Nucleus accumbens (tissue), 56 donors: Measurements from ENCODE around the gene ISM1.
A peak's percentile ranks its signal among the peaks of the same experiment; 100 is the strongest.
"Not testable (repeated sequence)": the region's sequence is repeated elsewhere in the genome, so short reads cannot be mapped to it uniquely, and the experiment has no call there.

ENCODE experiments used
- DNase-seq, 56 donors: peaks; one replicate each; lab custom pipeline; 2025; lab: John Stamatoyannopoulos, UW

The ISM1 gene

DNA sequence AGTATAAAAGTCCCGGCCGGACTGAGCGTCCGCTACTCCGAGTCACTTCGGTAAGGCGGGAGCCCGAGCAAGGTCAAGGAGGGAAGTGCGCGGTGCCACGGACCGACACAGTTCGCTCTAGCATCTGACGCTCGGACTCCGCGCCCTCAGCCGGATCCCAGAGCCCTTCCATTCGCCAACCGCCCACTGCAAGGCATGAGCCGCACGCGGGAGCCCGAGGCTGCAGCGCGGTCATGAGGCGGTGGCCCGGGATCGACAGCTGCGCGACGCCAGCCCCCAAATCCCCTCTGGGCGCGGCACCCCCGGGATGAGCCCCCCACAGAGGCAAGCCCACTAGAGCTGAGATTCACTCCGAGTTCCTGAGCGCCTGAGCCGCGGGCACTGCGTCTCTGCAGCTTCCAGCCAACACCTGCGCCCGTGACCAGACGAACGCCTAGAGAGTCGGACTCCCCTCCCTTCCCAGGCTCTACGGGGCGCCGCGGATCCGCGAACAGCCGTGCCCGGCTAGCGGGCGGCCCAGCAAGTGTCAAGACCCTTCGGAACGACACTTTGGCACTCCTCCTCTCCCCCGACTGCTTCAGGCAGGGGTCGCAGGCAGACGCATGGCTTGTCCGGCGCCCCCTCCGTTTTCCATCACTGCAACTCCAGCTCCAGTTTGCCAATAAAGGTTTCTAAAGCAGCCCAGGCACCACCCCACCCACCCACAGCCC, 725 bp upstream of the ISM1 start:
- peak in 2 of 56 donors; percentile 2 to 5 for DNase-seq

GRCh38 chr20:13221313-13221672, 219 bp downstream of the ISM1 start:
- no peak for DNase-seq

GRCh38 chr20:13221673-13222318, 722 bp downstream of the ISM1 start:
- DNase-seq: peak in 14 of 56 donors; percentile 3 to 37 (median 13)

GRCh38 chr20:13222319-13222716, 1.2 kb downstream of the ISM1 start:
- DNase-seq: no peak

- DNase-seq: no peak
These were observed 2.9 kb downstream of the ISM1 start for GRCh38 chr20:13223736-13224520.

- DNase-seq: no peak
These were observed 5.3 kb downstream of the ISM1 start for GRCh38 chr20:13226367-13226766.

DNA sequence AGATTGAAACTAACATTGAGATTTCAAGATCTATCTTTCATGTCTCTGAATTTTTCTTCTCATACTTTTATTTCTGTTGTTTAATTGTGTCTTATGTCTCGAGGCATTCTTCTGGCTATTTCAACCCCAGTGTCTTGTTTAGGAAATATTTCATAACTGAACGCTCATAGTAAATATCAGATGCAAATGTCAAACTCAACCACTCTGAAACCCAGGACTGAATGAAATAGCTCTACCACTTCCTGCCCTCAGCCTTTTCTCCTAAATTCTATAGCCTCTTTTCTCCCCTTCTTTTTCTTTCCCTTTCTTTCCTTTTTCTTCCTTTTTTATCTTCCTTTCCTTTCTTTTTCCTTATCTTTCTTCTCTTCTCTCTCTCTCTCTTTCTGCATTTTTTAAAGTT, 7.7 kb downstream of the ISM1 start:
- no peak for DNase-seq

GRCh38 chr20:13229538-13229937, 8.5 kb downstream of the ISM1 start:
- no peak for DNase-seq

- no peak for DNase-seq
These were observed 10.1 kb downstream of the ISM1 start for GRCh38 chr20:13231031-13231752.

- no peak for DNase-seq
These were observed 11.9 kb downstream of the ISM1 start for GRCh38 chr20:13232999-13233398.

- DNase-seq: no peak
These were observed 13.9 kb downstream of the ISM1 start for GRCh38 chr20:13234961-13235360.

GRCh38 chr20:13236360-13236759, 15.3 kb downstream of the ISM1 start:
- not testable (repeated sequence) for DNase-seq

DNA sequence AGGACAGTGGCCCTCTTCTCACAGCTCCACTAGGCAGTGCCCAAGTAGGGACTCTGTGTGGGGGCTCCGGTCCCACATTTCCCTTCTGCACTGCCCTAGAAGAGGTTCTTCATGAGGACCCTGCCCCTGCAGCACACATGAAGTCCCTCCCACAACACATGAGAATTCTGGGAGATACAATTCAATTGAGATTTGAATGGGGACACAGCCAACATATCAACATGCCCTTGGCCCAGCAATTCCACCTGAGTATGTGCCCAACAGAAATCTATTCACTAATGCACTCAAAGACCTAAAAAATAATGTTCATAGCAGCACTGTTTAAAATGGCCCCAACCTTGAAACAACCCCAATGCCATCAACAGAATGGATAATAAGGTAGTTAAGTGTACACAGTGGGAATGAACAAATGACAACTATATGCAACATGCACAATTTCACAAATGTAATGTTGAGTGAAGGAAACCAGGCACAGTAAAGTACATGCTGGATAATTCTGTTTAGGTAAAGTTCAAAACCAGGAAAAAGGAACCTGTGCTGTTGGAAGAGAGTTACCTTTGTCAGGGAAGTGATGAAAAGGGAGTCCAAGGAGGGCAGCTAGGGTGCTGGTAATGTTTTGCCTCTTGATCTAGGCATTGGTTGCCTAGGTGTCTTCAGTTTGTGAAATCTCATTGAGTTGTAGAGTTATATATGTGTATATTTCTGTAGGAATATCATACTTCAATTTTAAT, 16.1 kb downstream of the ISM1 start:
- no peak for DNase-seq

DNA sequence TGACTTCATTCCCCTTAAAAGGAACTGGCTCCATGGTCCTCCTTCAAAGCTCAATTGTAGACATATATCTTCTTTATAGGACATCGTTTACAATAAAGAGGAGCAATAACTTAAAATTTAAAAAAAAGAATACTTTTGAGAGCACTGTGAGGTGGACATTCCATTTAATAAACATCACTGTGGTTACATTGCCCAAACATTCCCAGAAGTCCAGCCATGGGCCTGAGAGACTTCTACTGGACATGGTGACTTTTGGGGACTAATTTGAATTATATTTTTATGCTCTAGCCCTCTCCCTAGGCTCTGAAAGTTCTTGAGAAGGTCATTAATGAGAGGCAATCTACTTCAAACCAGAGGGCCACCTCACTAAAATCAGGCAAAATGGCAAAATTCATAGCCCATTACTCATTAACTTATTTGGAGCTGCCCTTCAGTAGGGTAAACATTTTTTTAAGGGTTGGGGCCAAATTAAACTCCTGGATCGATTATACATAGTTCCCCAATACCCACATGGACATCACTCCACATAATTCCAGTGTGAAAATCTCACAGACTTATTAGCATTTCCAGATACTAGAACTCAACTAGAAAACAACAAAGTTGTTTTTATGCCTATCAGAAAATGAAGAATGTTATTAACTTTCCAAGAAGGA, 17.1 kb downstream of the ISM1 start:
- no peak for DNase-seq

- no peak for DNase-seq
These were observed 22.8 kb downstream of the ISM1 start for GRCh38 chr20:13243826-13244376.

- no peak for DNase-seq
These were observed 24.2 kb downstream of the ISM1 start for GRCh38 chr20:13245250-13245723.

GRCh38 chr20:13249118-13249797, 28.2 kb downstream of the ISM1 start:
- no peak for DNase-seq

DNA sequence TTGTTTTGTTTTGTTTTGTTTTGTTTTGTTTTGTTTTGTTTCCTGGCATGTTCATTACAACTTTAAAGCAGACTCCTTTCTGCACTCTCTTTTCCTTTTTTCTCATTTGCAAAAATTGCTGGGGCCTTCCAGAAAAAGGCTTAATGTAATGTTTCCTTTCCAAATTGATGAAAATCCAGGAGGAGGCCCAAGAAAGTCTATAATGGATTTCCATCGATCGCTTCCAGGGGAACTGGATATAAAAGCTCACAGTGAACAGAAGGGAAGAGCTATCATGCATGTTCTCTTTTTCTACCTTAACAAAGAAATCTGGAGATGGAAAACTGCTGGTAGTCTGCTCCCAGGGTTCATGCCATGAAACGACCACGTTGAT, 28.7 kb downstream of the ISM1 start:
- DNase-seq: no peak

GRCh38 chr20:13250251-13250650, 29.2 kb downstream of the ISM1 start:
- DNase-seq: no peak
